Raji (cell line): ENCODE data around the gene KCNK3.

Experiments
- POLR2A ChIP-seq: IDR thresholded peaks from 2 replicates; pipeline ENCODE4 v1.6.1; 2011; ENCODE audit warnings: low read depth, low read length, control low read depth; ENCODE audit not compliant: insufficient read depth

The KCNK3 gene

DNA sequence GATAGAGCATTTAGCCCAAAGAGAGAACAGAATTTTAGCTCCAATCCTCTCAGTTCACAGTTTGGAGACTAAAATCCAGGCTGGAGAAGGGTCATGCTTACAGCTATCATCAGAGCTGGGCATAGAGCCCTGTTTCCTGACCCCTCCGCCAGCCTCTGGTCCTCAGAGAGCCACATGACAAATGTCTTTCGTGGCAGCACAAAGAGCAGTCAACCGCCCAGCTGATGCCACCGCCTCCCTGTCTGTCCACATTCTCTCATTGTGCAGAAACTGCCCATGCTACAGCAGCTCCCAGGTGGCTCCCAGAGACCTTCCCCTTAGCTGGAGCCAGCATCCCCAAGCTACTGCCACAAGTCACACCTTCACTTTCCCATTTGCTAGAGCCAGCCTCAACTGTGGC is 7.6 kb downstream of the KCNK3 start:
- no peak for TF ChIP-seq POLR2A

DNA sequence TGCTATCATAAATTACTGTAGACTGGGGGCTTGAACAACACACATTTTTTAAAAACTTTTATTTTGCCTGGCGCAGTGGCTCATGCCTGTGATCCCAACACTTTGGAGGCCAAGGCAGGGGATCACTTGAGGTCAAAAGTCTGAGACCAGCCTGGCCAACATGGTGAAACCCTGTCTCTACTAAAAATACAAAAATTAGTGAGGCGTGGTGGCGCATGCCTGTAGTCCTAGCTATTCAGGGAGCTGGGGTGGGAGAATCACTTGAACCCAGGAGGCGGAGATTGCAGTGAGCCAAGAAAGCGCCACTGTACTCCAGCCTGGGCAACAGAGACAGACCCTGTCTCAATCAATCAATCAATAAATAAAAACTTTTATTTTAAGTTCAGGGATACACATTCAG is 9.1 kb downstream of the KCNK3 start:
- TF ChIP-seq POLR2A, result no peak

DNA sequence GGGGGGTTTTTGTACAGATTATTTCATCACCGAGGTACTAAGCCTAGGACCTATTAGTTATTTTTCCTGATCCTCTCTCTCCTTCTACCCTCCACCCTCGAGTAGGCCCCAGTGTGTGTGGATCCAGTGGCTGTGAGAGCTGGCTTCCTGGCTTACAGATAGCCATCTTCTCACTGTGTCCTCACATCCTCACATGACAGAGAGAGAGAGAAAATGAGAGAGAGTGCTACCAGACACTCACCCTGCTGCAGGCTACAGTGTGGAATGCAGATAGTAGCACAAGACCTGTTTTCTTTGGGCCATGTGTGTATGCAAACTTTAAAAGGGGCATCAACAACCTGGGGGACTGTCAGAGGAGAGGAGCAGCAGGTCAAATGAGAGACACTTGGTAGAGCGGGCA is 9.5 kb downstream of the KCNK3 start:
- no peak for TF ChIP-seq POLR2A

DNA sequence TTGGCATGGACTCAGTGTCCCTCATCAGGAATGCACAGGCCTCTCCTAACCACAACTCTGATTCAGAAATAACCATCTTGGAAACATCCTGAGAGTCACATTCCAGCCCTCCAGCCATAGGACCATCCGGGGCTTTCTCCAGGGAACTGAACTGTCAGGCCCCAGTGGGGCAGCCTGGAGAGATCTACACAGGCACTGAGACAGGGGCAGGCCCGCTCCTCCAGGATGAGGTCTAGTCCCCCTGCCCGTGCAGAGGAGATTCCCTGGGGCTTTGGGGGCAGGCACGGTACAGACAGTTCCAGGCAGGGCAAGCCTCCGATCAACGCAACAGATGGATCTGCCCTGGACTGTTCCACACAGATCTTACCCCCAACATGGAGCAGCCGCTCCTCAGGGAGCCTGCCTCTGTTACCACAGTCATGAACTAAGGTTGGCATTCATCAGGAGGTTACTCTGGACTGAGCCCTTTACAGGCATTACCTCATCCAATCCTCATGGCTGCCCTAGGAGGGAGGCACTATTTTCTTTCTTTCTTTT is 12.0 kb downstream of the KCNK3 start:
- no peak for TF ChIP-seq POLR2A

DNA sequence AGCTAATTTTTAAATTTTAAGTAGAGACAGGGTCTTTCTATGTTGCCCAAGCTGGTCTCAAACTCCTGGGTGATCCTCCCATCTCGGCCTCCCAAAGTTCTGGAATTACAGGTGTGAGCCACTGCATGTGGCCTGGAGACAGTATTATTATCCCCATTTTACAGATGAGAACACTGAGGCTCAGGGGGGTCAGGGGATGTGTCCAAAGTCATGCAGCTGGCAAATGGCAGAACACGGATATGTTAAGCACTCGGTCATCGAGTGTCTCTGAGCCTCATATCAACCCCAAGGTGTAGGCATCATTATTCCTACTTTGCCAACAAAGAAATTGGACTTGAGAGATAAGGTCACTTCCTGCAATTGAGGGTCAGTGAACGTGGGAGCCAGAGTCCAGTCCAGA is 12.6 kb downstream of the KCNK3 start:
- no peak for TF ChIP-seq POLR2A

DNA sequence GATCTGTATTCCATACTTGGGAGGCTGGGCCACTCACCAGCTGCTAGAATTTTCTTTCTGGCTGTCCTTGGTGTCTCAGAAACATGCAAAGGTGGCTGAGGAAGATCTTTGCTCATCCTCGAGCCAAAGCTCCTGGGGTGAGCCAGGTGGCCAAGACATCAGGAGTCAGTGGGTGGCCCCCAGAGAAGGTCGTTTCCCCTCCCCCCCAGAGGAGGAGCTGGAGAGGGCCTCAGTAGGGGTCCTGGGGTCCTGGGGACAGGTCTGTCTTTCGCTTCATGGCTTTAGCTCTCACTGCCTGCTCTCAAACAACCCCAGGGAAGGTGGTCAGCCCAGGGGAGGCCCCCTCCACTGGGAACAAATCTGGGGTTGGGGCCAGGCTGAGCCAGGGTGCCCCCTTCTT is 13.6 kb downstream of the KCNK3 start:
- TF ChIP-seq POLR2A, result no peak

DNA sequence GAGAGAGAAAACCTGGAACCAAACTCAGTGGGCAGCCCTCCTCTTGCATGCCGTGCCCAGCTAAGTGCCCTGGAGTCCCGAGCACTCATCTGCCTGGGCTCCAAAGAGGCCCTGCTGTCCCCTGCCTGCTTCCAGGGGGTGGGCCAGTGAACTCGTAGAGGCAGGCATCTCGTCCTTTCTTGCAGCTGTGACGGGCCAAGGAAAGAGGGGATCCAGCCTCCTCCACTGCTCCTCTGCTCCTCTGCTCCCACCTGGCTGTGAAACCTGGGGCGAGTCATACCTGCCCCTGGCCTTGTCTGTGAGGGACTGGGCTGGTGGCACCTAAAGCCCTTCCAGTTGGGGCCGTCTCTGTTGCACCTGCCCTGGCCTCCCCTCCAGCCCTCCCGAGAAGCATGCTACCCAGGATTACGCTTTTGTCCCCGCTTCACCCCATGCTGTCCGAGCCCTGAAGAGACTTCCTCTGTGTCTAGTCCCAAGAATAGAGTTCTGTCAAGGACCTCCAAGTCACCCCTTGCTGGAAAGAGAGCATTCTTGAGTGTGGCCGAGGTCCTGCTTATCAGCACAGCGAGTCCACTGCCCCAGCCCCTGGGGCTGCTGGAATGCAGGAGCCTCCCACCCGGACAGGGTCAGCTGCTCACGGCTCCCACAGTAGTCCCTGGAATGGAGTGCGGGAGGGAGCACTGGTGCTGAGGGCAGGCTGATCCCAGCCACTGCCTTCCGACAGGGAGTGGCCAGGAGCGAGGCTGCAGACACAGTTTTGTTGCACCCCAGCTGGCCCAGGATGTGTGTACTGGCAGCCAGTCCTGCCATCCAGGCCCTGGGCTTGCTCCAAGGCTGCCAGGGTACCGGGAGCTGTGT is 14.3 kb downstream of the KCNK3 start:
- TF ChIP-seq POLR2A, result no peak

DNA sequence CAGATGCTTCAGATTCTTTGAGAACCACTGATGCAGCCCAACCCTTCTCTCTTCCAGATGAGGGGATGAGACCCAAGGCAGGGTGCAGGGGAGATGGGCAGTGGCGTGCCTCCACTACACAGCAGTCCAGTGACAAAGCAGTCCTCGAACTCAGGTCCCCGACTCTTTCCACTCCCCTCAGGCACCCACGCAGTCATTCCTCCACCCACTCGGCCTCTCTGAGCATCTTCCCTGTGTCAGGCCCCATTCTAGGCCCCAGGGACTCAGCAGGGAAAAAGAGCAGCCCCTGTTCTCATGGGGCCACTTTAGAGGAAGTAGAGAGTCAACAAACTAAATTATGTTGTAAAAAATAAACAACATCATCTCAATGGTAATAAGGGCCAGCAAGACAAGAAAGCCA is 15.2 kb downstream of the KCNK3 start:
- no peak for TF ChIP-seq POLR2A

DNA sequence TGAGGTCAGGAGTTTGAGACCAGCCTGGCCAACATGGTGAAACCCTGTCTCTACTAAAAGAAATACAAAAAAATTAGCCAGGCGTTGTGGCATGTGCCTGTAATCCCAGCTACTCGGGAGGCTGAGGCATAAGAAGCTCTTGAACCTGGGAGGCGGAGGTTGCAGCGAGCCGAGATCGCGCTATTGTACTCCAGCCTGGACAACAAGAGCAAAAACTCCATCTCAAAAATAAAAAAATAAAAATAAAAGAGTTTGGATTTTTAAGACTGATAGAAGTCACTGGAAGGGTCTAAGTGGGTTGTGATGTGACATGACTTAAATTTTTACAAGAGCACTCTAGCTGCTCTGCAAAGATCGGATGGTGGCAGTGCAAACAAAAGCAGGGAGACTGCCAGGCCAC is 15.9 kb downstream of the KCNK3 start:
- no peak for TF ChIP-seq POLR2A

DNA sequence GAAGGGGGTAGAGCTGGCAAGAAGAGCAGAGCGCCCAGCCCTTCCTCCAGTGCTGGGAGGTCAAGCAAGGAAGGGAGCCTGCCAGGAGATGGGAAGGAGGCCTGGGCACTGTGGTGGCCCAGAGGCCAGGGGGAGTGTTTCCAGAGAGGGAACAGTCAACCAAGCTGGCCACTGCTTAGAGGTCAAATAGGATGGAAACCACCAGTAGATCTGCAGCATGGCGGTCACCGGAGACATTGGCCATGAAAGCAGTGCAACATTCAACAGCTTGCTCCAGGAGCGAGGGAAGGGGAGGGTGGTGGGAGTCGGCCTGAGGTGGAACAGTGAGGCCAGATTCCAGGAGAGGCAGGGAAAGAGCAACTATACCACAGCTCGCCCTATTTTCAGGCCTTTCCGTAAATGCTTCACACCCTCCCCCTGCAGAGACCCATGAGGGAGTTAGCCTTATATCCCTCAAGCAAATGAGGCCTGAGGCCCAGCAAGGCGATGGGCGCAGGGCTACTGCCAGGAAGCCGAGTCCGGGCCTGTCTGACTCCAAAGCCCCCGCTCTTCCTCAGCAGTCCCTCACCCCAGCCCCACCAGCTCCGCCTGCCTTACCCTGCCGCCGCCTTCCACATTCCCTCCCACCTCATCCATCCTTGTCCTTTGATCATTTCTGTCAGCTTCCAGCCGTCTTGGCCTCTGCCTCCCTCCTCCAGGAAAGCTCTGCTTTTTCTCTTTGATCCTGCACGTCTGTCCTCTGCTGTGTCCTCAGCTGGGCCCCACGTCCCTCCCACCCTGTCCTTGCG is 17.0 kb downstream of the KCNK3 start:
- no peak for TF ChIP-seq POLR2A

DNA sequence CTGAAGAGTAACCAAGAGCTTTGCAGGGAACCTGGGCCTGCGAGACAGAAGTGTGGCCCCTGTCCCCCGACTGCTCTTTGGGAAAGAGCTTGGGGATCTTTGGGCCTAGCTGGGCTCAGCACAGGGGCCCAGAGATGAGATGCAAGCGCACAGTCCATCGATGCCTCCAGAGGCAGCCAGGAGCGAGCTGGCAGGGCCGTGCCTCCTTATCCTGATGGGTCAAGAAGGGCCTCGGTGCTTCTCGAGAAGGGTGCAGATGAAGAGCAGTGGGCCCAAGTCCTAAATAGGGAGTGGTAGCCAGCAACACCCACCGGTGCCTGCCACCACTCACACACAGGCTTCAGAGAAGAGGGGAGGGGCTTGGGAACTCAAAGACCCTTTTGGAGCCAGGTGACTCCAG is 17.6 kb downstream of the KCNK3 start:
- no peak for TF ChIP-seq POLR2A

DNA sequence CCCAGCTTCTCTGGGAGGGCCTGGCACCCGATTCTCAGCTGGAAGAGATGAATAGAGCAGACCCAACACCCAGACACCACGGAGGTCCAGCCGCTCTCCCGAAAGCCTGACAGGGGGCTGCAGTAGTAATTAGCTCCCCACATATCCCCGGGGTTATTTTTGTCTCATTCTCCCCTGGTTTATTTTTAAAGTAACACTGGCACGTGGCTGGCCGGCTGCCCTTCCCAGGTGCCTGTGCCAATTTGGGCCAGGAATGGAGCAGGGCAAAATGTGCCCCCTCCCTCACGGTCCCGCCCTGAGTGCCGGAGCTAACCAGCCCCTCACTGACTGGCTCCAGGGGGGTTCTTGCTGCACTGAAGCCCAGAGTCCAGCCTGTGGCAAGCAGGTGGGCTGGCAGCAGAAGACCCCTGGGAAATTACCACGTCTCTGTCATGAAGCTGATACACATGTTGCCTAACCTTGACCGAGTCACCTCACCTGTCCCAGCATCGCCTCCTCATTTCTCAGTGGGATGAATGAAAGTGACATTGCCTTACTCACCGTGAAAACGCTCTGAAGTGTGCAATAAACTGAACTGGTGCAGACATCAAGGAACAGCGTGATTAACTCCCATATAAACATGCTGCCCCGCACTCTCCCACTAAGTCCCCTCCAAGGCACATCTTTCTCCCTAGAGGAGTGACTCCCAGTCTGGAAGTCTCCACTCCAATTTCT is 18.4 kb downstream of the KCNK3 start:
- no peak for TF ChIP-seq POLR2A

DNA sequence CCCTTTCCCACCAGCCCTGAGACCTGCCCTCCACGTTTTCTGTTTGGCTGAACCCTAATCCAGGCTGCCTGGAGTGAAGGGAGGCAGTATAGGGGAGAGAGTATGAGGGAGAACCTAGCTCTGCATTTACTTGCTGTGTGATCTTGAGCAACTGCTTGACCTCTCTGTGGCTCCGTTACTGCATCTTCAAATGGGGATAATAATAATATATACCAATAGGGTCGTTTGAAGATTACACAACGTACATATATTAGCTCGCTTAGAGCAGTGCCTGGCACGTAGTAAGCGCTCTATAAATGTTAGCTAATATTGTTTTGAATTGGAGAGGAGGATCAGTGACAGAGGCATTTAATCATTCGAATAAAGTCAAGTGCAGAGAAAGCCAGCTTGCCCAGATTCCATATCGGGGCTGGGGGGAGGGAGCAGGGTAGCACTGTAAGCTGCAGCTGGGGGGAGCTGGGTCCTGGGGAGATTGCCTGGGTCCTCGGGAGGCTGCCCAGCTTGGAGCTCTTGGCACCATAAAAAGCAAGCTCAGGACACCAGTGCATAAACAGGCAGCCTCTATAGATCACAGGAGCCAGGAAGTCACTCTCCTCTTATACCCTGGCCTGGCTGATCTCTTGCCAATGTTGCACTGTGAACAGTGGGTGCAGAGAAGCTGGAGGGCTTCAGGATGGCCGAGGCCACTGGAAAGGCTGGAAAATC is 19.1 kb downstream of the KCNK3 start:
- TF ChIP-seq POLR2A, result no peak

DNA sequence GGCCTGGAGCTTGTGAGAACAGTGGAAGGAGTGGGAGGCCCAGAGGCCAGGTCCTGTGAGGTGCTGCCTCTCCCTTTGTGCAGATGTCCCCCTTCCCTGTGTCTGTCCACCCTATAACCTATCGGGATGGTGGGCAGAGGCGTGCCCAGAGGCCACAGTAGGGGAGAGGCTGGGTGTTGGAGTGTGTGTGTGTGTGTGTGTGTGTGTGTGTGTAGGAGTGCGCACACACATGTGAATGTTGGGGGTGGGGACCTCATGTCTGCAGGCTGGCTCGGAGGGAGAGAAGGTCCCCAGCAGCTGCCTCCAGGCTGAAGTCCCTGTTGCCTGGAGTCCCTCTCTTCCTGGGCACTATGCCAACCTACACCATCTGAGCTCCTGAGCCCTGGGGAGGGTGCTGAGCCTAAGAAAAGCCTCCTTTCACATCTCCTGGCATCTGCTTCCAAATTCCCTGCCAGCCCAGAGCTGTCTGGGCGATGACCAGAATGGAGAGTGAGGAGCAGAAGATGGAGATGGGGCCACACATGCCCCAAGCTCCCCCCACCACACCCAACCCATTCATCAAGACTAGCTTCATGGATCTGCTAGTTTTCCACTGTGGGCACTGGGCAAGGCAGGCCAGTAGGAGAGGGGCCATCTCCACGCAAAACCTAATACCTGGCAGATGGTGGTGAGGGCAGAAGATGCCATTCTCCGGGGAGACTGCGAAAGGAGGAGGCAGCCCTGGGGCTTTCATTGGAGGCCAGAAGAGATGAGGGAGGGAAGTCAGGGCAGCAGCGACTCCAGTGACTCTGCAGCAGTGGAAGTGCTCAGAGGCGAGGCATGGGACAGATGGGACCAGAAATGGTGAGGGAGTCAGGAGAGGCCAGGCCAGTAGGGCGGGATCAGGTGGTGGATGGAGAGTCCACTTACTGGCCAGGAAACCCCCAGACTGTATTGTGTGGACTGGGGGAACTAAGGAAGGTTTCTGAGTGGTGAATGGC is 20.3 kb downstream of the KCNK3 start:
- TF ChIP-seq POLR2A, result no peak
